BLaER1 treated with 17β-estradiol and CSF1 and Interleukin-3, amounts not matched to agents 10 nM and 100 nM (cell line): ENCODE data around the gene DMBT1.

Source experiments
- H3K27ac ChIP-seq, 11 experiments: shearing (Covaris generic); formaldehyde crosslinking; 2 replicates each; pipeline ENCODE4 v1.8.1; 2022
- H3K27me3 ChIP-seq, 11 experiments: shearing (Covaris generic); formaldehyde crosslinking; 2 replicates each; pipeline ENCODE4 v1.8.1; 2022
- H3K36me3 ChIP-seq, 11 experiments: shearing (Covaris generic); formaldehyde crosslinking; 2 replicates each; pipeline ENCODE4 v1.8.1; 2022
- H3K4me1 ChIP-seq, 10 experiments: shearing (Covaris generic); formaldehyde crosslinking; 2 replicates each; pipeline ENCODE4 v1.8.1; 2022
- H3K4me2 ChIP-seq, 11 experiments: shearing (Covaris generic); formaldehyde crosslinking; 2 replicates each; pipeline ENCODE4 v1.8.1; 2022
- H3K4me3 ChIP-seq, 10 experiments: shearing (Covaris generic); formaldehyde crosslinking; 2 replicates each; pipeline ENCODE4 v1.8.1; 2022
- H3K9ac ChIP-seq, 11 experiments: shearing (Covaris generic); formaldehyde crosslinking; 2 replicates each; pipeline ENCODE4 v1.8.1; 2022
- H3K9me3 ChIP-seq, 11 experiments: shearing (Covaris generic); formaldehyde crosslinking; replicated peaks in 1 of 11; 2 replicates each; pipeline ENCODE4 v1.8.1; 2022
- H4K20me1 ChIP-seq, 11 experiments: shearing (Covaris generic); formaldehyde crosslinking; 2 replicates each; pipeline ENCODE4 v1.8.1; 2022
- Cebpa-rat ChIP-seq, 11 experiments: shearing (Covaris generic); IDR thresholded peaks; 2 replicates each; pipeline ENCODE4 v1.8.1; 2022

DMBT1 gene

DNA sequence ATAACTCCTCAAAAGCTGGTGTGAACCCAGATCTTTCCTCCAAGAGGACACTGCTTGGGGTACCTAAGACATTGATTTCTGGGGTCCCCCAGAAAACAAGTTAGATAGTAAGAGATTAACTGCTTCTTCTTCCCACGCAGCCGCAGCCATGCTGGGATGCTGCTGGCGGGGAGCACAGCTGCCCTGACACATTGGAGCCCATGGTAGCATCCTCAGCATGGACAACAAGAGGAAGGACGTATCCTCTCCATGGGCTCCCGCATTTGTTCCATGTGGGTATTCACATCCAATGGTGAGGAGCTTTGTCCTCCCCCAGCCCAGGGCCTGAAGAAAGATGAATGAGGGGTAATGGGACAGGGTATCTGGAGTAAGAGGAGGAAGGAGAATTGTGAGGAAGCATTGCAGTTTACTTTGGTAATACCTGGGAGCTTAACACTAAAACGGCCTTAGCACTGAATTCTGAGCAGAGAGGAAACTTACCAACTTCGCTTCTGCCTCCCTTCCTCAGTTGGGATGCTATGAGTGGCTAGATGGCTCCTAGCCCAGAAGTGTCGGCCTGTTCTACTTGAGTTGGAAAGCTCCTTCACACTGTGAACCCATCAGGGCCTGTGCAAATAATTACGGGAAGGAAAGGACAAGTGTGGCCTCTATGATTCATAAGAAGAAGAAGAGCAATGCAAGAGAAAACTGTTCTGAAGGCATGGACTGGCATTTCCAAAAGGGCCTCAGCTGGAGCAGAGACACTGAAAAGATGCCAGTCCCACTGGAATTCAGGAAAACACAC is 95.2 kb downstream of the DMBT1 start:
- H3K4me1 ChIP-seq: no peaks in the 10 kb centered on the region
- H3K27me3 ChIP-seq: no peaks in the 10 kb centered on the region; a peak in 1 of 22 replicates
- H3K4me2 ChIP-seq: no peak overlapping the region

DNA sequence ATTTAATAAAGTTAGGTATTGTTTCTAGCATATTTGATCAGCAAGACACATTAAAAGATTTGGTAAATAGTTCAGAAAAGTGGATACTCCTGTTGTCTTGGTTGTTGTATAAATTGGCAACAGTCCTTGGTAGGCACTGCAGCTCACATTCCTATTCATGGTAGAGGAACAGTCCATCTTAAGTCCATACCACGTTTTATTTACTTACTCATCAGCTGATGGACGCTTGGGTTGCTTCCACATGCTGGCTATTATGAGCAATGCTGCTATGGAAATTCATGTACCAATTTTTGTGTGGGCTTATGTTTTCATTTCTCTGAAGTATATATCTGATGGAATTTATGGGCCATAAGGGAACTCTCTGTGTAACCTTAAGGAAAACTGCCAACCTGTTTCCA is 95.8 kb downstream of the DMBT1 start:
- no peak for TF ChIP-seq Cebpa-rat (IDR thresholded peaks at IDR 0.05)
- H3K27ac ChIP-seq: no peak overlapping the region
- H3K9ac ChIP-seq: no peak overlapping the region
- H3K4me1 ChIP-seq: no peaks in the 10 kb centered on the region
- no peaks in the 10 kb centered on the region; a peak in 1 of 22 replicates for H4K20me1 ChIP-seq
- no peaks in the 10 kb centered on the region for H3K36me3 ChIP-seq
- no peaks in the 10 kb centered on the region for H3K9me3 ChIP-seq
- H3K4me3 ChIP-seq: no peak overlapping the region
- H3K4me2 ChIP-seq: no peak overlapping the region
- H3K27me3 ChIP-seq: no peaks in the 10 kb centered on the region; a peak in 1 of 22 replicates

More for the DNA sequence above, 95.2 kb downstream of the DMBT1 start:
- no peak overlapping the region for H3K4me3 ChIP-seq
- no peak overlapping the region for H3K9ac ChIP-seq
- H3K9me3 ChIP-seq: no peaks in the 10 kb centered on the region
- no peak overlapping the region for H3K27ac ChIP-seq
- TF ChIP-seq Cebpa-rat (IDR thresholded peaks at IDR 0.05): no peak
- no peaks in the 10 kb centered on the region for H3K36me3 ChIP-seq
- H4K20me1 ChIP-seq: no peaks in the 10 kb centered on the region; a peak in 1 of 22 replicates

DNA sequence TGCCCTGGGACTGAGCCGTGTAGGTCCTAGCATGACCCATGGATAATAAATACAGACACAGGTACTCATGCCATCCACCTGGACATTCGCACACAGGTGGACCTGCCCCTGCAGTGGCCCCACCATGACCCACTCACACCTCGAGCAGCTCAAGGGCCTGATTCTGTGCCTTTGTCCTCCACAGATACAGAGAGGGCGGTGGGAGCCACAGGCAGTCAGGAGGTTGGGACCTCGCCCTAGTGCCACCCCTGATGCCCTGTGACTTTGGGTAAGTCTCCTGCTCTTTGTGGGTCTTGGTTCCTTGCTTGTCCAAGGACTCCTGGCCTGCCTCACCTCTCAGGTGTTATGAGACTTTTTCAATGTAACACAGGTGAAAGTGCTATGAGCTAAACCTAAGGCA is 96.2 kb downstream of the DMBT1 start:
- H3K27me3 ChIP-seq: no peaks in the 10 kb centered on the region

DNA sequence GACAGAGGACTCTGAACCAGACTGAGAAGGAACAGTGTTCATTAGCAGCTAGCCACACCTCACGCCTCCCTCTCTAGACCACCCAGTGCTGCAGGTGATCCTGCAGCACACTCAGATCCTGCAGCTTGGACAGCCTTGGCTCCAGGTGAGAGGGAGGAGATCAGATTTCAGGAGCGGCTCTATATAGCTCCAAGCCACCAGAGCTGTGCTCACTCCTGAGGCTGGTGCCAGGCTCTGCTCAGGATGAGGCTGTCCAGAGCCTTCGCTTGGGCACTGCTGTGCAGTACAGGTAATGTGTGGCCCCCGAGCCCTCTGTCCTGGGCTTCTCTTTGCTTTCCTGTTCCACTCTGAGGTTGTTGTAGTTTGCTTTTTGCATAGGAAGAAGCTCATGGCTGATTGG is 96.7 kb downstream of the DMBT1 start:
- H3K27me3 ChIP-seq: no peaks in the 10 kb centered on the region

More for the DNA sequence above, 96.2 kb downstream of the DMBT1 start:
- H3K9me3 ChIP-seq: no peaks in the 10 kb centered on the region
- no peaks in the 10 kb centered on the region for H3K36me3 ChIP-seq
- no peaks in the 10 kb centered on the region for H3K4me1 ChIP-seq
- H3K9ac ChIP-seq: no peak overlapping the region
- TF ChIP-seq Cebpa-rat (IDR thresholded peaks at IDR 0.05): no peak
- H3K27ac ChIP-seq: no peak overlapping the region
- no peak overlapping the region for H3K4me3 ChIP-seq
- no peaks in the 10 kb centered on the region; a peak in 1 of 22 replicates for H4K20me1 ChIP-seq
- H3K4me2 ChIP-seq: no peak overlapping the region

DNA sequence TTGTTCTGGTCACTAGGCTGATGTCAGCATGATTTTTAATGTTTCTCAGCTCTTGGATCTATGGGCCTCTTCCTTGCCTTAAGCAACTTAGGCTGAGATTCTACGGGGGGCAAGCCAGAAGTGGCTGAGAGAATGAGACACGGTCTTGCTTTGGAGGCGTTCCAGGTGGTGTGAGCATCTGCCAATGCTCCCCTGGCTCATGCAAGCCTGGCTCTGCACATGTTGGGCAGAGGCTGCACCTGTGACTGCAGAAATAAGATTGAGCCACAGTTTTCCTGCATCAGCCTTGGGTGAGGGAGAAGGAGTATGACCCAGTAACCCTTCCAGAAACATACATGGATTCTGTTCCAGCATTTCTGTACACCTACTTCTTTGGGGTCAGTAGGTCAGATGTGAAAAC is 97.2 kb downstream of the DMBT1 start:
- no peaks in the 10 kb centered on the region for H3K4me1 ChIP-seq
- no peaks in the 10 kb centered on the region for H3K27me3 ChIP-seq
- H3K4me3 ChIP-seq: no peak overlapping the region
- no peak for TF ChIP-seq Cebpa-rat (IDR thresholded peaks at IDR 0.05)
- H4K20me1 ChIP-seq: no peaks in the 10 kb centered on the region; a peak in 1 of 22 replicates
- no peaks in the 10 kb centered on the region for H3K9me3 ChIP-seq
- no peak overlapping the region for H3K27ac ChIP-seq
- H3K4me2 ChIP-seq: no peak overlapping the region
- no peaks in the 10 kb centered on the region for H3K36me3 ChIP-seq
- H3K9ac ChIP-seq: no peak overlapping the region

More for the DNA sequence above, 96.7 kb downstream of the DMBT1 start:
- H3K9me3 ChIP-seq: no peaks in the 10 kb centered on the region
- no peak overlapping the region for H3K4me2 ChIP-seq
- TF ChIP-seq Cebpa-rat (IDR thresholded peaks at IDR 0.05): no peak
- no peak overlapping the region for H3K9ac ChIP-seq
- H3K36me3 ChIP-seq: no peaks in the 10 kb centered on the region
- H3K27ac ChIP-seq: no peak overlapping the region
- no peak overlapping the region for H3K4me3 ChIP-seq
- H4K20me1 ChIP-seq: no peaks in the 10 kb centered on the region; a peak in 1 of 22 replicates
- H3K4me1 ChIP-seq: no peaks in the 10 kb centered on the region

DNA sequence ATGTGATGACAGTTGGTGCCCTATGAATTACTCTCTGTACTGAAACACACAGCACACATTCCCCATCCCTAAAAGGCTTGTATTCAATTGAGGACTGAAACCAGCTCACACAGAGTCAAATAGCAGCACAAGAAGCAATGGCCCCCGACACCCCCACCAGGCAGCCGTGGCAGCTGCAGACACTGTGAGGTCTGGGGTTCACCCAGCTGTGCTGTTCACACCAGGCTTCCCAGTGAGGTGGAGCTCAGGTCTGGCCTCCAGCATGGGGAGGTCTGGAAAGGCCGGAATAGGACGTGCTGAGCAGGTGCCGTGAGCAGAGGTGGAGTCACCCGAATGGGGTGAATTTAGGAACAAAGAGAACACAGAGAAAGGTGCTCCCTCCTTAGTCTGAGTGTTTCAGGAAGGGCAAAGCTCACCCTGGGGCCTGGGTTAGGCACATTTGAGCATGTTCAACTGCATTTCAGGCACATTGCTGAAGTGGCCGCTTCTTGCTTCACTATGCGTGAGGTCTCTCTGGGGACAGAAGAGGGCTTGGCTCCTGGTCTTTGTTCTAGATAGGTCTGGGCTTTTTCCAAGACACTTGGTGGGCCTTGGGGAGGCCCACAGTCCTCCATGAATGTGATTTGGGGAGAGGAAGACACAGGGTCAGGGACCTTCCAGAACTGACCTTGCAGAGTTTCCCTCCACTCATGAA is 97.9 kb downstream of the DMBT1 start:
- no peaks in the 10 kb centered on the region for H3K9me3 ChIP-seq
- no peaks in the 10 kb centered on the region for H3K36me3 ChIP-seq
- no peak overlapping the region for H3K27ac ChIP-seq
- no peaks in the 10 kb centered on the region for H3K4me1 ChIP-seq
- no peak overlapping the region for H3K9ac ChIP-seq
- H3K27me3 ChIP-seq: no peaks in the 10 kb centered on the region
- H4K20me1 ChIP-seq: no peaks in the 10 kb centered on the region; a peak in 1 of 22 replicates
- no peak for TF ChIP-seq Cebpa-rat (IDR thresholded peaks at IDR 0.05)
- H3K4me3 ChIP-seq: no peak overlapping the region
- H3K4me2 ChIP-seq: no peak overlapping the region

DNA sequence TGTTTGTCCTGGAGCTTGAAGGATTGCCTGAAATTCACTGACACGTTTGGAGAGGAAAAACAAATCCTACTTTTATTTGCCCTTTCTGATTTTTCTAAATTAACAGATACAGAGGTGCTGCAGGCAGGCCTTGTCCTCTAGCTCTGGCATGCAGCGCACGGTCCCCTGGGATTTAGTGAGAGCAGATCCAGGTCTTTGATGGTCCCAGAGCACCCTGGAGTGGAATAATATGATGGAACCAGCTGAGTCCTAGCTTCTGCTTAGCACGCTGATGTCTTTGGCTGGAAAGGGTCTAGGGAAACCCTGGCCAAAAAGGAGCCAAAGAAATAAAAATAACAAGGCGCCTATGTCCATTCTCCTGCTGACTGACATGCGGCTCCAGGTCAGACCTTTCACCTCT is 98.6 kb downstream of the DMBT1 start:
- no peak for TF ChIP-seq Cebpa-rat (IDR thresholded peaks at IDR 0.05)
- no peak overlapping the region for H3K9ac ChIP-seq

DNA sequence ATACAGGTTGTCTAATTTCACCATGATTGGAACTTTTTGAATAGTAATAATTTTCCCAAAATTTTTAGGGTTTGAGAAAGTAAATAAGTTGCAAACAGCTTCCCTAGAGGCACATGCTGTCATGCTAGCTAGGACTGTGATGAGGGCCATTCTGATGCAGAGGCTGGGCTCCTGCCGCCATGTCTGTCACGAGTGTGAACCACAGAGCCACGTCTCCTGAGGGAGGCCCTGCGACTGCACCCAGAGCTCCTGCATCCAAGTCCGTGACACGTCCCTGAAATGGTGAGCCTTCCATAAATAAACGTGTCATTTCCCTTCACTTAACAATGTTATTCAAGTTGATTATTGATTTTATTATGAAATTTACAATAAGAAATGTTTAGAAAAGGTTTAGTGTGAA is 99.1 kb downstream of the DMBT1 start:
- no peak overlapping the region for H3K27ac ChIP-seq
- H3K9ac ChIP-seq: no peak overlapping the region
- H3K36me3 ChIP-seq: no peaks in the 10 kb centered on the region
- no peaks in the 10 kb centered on the region; a peak in 1 of 22 replicates for H4K20me1 ChIP-seq
- no peaks in the 10 kb centered on the region for H3K9me3 ChIP-seq
- H3K27me3 ChIP-seq: no peaks in the 10 kb centered on the region
- TF ChIP-seq Cebpa-rat (IDR thresholded peaks at IDR 0.05): no peak
- H3K4me1 ChIP-seq: no peaks in the 10 kb centered on the region
- no peak overlapping the region for H3K4me3 ChIP-seq
- no peak overlapping the region for H3K4me2 ChIP-seq

More for the DNA sequence above, 98.6 kb downstream of the DMBT1 start:
- Histone ChIP-seq H4K20me1 (no peaks in the 10 kb centered on the region; a peak in 1 of 22 replicates), H3K4me1 (no peaks in the 10 kb centered on the region), H3K36me3 (no peaks in the 10 kb centered on the region), H3K27me3 (no peaks in the 10 kb centered on the region), H3K4me3 (no peak overlapping the region), H3K4me2 (no peak overlapping the region), H3K27ac (no peak overlapping the region), H3K9me3 (no peaks in the 10 kb centered on the region)

DNA sequence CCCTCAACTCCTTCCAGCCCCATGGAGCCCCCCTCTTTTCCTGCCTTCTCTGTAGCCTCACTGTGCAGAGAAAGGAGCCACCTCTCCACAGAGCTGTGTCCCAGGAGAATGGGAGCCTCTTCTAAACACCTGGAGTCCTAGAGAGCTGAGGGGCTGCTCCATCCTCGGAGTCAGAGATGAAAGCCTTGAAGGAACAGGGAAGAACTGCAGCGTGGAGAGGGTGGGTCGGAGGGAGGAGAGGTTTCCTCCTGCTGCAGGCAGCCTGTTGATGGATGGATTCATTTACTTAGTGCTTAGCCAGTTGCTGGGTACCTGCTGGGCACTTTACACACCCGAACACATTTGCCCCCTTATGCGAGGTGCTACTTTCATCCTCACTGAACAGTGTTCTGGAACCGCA is 100.1 kb downstream of the DMBT1 start:
- H3K4me1 ChIP-seq: no peaks in the 10 kb centered on the region
- H3K4me2 ChIP-seq: no peak overlapping the region
- no peak overlapping the region for H3K4me3 ChIP-seq
- no peak overlapping the region for H3K27ac ChIP-seq
- H3K9ac ChIP-seq: no peak overlapping the region
- H4K20me1 ChIP-seq: no peaks in the 10 kb centered on the region
- no peaks in the 10 kb centered on the region for H3K36me3 ChIP-seq
- no peak for TF ChIP-seq Cebpa-rat (IDR thresholded peaks at IDR 0.05)
- no peaks in the 10 kb centered on the region for H3K9me3 ChIP-seq
- no peaks in the 10 kb centered on the region for H3K27me3 ChIP-seq

DNA sequence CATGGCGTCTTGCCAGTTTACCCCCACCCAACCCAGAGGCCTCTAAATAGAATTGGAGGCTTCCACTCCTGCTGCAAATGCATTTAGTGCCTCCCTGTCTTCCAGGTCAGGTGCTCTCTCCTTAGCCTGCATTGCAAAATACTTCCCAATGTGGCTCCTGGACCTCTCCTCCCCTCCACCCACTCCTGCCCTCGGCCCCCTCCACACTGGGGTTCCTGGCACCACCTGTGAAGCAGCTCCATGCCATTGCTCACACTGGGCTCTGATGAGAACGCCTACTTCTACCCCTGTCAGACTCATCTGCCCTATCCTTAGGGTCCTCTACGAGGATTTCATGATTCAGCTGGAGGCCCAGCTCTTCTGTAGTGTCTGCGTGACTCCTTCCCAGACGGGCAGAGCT is 101.7 kb downstream of the DMBT1 start:
- no peaks in the 10 kb centered on the region for H3K36me3 ChIP-seq
- H3K9ac ChIP-seq: no peak overlapping the region
- no peaks in the 10 kb centered on the region for H3K9me3 ChIP-seq
- H4K20me1 ChIP-seq: no peaks in the 10 kb centered on the region
- no peaks in the 10 kb centered on the region for H3K4me1 ChIP-seq
- H3K4me2 ChIP-seq: no peak overlapping the region
- H3K27me3 ChIP-seq: no peaks in the 10 kb centered on the region
- H3K4me3 ChIP-seq: no peak overlapping the region
- TF ChIP-seq Cebpa-rat (IDR thresholded peaks at IDR 0.05): no peak
- no peak overlapping the region for H3K27ac ChIP-seq
